Measurements from ENCODE around the gene OR6Y1.

GRCh38 chr1:158507511-158507910 is 46.7 kb downstream of the OR6Y1 start:
- TF ChIP-seq, protein P1, sequence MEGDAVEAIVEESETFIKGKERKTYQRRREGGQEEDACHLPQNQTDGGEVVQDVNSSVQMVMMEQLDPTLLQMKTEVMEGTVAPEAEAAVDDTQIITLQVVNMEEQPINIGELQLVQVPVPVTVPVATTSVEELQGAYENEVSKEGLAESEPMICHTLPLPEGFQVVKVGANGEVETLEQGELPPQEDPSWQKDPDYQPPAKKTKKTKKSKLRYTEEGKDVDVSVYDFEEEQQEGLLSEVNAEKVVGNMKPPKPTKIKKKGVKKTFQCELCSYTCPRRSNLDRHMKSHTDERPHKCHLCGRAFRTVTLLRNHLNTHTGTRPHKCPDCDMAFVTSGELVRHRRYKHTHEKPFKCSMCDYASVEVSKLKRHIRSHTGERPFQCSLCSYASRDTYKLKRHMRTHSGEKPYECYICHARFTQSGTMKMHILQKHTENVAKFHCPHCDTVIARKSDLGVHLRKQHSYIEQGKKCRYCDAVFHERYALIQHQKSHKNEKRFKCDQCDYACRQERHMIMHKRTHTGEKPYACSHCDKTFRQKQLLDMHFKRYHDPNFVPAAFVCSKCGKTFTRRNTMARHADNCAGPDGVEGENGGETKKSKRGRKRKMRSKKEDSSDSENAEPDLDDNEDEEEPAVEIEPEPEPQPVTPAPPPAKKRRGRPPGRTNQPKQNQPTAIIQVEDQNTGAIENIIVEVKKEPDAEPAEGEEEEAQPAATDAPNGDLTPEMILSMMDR (conservative IDR thresholded peaks at IDR 0.05; ENCODE audit: low read depth in 2 of 2), result no peak
- TF ChIP-seq EZH2phosphoT487 (IDR thresholded peaks at IDR 0.05; ENCODE audit: unreplicated experiment) (no peak), EZH2 (IDR thresholded peaks at IDR 0.05; ENCODE audit: low read depth, unreplicated experiment) (no peak), POLR2AphosphoS5 (IDR thresholded peaks at IDR 0.05; ENCODE audit: low read depth) (no peak), JUNB (IDR thresholded peaks at IDR 0.05; ENCODE audit: unreplicated experiment) (no peak)

Measured in GM23338 (cell line).